HG03280 (cell line): ENCODE data around the gene RPL18A.

Source experiments
- ATAC-seq: cut with Tn5 transposase; IDR thresholded peaks from one replicate; pipeline ENCODE4 v1.9.1; 2021; ENCODE audit warnings: mild to moderate bottlenecking, moderate library complexity; ENCODE audit not compliant: unreplicated experiment

RPL18A gene

DNA sequence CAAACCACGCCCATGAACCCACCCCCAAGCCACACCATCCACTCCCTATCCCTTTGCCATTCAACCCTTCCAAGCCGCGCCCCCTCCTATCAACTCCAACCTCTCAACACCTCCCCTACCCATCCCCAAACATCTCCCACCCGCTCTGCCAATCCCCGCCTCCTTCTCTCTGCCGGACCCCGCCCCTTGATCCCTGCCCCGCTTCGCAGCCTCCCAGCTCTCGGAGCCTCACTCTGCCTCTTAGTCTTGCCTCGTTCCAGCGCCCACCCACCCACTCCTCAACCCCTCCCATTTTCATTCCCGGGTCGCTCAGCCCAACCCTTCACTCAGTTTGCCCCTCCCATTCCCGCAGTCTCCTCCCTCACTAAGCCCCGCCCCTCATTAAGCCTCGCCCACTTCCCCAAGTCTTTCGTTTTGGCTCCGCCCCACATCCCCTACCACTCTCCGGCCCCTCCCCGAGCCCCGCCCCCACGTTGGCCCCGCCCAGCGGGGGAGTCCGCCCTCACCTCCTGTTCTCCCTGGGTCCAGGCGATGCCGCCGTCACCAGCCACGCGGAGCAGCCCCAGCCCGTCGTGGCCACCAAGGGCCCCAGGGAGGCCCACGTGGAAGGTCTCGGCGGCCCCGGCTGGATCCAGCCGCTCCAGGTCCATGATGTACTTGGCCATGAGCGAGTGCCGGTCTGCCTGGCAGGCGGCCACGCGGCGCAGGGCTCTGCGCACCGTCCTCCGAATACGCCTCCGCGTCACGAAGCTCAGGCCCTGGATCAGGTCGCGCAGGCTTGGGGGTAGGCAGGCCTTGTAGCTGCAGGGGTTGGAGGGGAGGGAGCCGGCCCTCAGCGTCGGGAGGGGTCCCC, 17.7 kb upstream of the RPL18A start:
- ATAC-seq: no peak

DNA sequence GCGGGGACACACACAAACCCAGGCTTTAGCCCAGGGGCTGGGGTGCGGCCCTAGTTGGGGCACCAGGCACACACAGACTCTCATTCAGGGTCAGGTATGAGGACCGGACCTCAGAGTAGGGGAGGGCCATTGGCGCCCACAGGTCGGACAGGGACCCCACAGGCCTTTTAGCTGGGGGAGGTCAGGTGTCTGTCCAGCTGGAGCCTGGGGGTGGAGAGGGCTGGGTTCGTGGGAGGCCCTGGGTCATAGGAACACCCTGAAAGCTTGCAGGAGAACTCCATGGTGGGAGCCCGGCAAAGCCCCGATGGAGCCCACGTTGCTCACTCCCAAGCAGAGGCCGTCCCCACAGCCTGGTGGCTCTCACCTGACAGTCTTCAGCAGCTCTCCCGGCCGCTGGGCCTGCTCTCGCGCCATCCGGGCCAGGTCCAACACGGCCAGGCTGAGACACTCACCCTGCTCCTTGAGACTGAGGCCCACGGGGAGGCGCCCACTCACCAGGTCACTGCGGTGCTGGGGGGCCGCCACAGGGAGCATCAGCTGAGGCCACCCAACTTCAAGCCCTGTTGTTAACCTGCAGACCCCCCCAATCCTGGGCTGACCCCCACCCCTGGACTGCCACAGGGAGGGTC, 16.9 kb upstream of the RPL18A start:
- no peak for ATAC-seq

DNA sequence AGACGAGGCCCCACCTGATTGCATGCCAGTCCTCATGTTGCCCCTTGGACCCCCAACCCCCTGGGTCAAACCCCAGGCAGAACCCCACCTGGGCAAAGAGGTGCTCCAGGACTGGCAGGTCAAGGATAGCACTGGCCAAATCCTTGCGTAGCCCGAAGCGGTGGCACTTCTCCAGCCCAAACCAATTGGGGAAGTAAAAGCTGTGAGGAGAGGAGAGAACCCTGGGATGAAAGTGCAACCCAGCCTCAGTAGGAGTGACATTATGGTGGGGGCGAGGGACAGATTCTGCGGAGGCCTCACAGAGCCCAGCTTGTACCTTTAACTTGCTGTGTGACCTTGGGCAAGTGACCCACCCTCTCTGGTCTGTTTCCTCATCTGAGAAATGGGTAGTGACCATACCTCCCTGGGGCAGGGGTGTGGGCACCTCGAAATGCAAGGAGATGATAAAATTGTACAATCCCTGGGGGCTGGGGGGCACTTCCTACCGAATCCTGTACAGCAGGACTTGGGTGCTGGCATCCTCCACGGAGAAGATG, 16.4 kb upstream of the RPL18A start:
- no peak for ATAC-seq

DNA sequence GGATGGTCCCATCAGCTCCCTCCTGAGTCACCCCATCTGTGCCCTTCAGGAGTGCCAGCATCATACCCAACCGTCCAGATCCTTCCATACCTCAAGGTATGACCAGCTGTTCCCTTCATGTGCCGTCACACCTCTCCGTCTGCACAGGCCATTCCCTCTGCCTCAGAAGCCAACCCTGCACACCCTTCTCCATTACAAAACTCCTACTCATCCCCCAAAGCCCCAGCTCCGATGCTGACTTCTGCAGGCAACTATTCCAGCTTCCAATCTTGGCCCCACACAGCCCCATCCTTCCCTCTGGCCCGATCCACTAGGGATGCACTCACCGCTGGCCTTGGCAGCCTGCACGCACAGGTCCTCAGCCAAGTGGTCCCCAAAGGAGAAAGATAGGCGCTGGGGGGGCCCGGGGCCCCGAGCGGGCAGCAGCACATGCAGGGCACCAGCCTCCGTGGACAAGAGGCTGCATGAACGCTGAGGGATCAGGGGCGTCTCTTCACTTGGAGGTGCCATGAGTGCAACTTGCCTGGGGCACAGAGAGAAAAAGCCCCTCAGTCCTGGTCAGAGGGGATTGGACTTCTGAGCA, 15.7 kb upstream of the RPL18A start:
- no peak for ATAC-seq

DNA sequence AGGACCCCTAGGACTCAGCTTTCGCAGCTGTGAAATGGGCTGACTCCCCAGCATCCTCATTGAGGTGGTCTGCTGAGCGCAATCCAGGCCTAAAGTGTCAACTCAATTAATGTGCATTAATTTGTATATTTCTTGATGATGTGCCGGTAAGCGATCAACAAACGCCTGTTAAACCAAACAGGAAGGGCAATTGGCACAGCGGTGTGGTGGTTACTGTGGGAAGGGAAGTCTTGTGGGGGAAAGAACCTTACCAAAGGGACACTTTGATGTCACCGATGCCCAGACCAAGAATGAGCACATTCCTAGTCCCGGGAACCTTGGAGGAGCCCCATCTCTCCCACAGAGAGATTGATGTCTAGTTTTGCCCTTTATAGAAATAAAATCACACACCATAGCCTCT, 13.6 kb upstream of the RPL18A start:
- ATAC-seq: no peak

DNA sequence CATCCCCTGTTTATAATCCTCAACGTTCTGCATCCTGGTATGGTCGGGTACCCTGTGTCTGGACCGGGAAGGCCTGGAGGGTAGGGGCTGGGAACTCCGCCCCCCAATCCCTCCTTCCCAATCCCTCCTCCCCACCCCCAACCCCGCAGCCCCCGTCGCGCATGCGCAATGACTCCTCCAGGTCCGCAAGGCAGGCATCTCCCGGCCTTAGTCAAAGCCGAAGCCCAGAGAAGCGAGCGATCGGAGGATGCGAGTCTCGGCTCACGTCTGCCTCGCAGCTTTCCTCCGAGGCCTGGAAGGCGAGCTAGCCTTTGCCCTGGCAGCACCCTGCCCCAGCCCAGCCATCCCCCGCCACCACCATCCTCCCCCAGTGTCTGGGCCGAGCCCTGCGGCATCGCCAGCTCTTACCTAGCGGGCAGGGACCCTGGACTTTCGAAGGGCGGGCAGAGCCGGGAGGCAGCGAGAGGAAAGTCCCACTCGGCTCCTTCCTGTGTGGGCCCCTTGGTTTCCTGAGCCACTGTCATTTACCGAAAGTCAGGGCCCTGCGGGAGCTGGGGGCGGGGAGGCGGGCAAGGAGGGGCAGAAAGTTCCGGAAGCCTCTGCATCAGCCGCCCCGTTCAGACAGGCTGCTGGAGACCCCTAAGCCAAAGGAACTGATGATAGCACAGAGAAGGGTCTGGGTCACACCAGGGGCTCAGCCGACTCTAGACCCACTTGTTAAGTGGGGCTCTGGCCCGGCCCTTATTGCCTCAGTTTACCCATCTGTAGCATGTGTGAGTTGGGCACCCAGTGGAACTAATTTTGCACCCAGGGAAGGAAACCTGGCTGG, 12.0 kb upstream of the RPL18A start, which contains the start of gene JAK3:
JAK3 (minus strand) TSS at position 445 of the 829 bp plus-strand sequence. CDS start 3,565 bp downstream, outside the sequence.
- ATAC-seq: peak; percentile 61

DNA sequence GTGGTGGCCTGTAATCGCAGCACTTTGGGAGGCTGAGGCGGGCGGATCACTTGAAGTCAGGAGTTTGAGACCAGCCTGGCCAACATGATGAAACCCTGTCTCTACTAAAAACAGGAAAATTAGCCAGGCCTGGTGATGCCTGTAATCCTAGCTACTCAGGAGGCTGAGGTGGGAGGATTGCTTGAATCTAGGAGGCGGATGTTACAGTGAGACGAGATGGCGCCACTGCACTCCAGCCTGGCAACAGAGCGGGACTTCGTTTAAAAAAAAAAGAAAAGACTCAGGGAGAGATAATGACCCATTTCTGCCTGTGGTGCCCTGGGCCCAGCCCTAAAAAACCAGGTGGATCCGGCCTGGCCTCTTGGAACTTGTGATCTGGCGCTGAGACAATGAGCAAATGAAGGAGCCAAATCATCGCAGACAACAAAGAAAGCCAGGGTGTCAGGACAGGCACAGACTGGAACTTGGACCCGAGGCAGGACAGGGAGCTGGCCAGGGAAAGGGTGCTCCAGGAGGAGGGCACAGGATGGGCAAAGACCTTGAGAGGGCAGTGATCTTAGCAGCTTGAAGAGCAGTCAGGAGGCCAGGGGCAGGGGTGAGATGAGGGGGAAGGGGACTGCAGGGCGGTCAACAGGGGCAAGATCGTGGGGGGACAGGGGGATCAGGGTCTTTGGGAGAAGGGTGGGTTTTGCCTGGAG, 11.0 kb upstream of the RPL18A start:
- no peak for ATAC-seq

DNA sequence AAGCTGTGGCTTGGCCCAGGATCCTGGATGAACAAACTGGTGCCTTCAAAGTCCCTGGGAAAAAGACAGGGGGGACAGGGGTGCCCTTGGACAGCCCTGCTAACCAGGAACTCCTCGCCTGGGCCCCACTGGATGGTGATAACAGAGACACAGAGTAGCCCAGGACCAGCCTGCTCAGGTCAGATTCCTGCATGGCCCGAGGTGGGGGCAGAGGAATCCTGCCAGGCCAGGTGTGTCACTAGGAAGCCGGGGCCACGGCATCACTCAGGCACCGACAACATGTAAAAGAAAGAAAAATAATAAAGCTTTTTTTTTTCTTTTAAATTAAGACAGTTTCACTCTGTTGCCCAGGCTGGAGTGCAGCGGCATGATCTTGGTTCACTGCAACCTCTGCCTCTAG, 5.6 kb upstream of the RPL18A start:
- ATAC-seq: no peak

DNA sequence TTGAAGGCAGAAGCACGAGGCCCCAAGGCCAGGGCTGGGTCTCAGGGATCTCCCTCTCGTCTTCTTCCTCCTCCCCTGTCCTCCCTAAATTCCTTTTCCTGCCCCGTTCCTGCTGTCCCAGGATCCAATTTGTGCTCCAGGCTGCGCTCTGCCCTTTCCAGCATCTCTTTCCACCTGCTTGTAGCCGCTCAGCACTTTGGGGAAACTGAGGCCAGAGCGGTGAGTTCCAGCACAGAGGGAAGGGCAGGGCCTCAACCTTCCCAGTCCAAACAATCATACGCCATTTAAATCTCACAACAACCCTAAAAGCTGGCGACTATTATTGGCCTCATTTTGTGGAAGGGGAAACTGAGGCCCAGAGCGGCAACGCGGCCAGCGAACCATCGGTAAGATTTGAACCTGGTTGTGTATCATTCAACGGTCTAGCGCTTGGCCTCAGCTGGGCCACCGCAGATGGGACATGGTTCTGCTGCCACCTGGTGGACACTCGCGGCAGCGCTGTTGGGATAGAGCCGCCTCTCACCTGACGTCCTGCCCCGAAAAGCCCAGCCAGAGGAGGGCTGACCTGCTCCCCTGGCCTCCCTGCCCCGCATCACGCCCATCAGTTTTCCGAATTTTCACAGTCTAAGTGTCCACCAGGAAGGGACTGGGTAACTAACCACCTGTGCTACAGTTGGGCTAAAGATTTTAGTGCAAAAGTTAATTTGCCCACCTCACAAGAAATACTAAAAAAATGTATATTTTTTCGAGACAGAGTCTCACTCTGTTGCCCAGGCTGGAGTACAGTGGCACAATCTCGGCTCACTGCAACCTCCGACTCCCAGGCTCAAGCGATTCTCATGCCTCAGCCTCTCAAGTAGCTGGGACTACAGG, 4.2 kb upstream of the RPL18A start:
- no peak for ATAC-seq

DNA sequence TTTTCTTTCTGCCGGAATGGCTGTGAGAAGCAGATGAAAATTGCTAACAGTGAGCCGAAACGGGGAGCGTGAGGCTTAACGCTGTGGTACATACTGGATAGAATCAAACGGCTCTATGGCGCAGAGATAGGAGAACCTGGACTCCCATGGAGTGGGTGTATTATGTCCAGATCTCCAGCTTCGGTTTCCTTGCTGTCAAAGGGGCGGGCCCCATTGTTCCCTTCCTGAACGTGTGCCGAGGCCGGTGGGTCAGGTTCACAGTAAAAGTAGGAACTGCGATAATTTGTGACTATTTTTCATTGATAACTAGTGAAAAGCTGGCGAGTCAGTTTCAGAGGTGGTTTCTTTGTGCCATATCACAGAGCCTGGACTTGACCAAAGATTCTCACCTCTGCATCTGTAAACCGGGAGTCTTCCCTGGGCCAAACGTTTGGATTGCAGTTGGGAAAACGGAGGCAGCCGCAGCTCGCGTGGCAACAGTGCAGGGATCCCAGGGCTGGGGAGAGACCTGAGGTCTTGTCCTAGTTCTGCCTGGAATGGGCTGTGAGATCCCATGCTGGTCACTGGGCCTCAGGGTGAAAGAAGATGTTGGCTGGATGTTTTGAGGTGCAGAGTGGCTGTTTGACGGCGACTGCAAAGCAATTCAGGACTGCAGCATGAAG, 752 bp downstream of the RPL18A start:
- ATAC-seq: no peak

DNA sequence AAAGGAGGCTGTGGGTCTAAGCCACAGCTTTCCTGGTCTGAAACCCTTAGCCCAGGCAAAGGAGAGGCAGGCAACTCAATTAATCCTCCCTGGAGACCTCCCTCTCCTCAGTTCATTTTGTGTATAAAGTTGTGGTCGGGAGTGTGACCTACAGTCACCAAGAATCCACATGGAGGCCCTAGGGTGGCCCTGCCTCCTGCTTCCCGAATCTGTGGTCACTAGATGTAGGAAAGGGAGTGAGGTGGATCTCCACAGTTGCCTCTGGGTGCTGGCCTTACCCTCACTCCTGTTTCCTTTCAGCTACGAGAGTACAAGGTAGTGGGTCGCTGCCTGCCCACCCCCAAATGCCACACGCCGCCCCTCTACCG, 1.3 kb downstream of the RPL18A start:
- no peak for ATAC-seq

DNA sequence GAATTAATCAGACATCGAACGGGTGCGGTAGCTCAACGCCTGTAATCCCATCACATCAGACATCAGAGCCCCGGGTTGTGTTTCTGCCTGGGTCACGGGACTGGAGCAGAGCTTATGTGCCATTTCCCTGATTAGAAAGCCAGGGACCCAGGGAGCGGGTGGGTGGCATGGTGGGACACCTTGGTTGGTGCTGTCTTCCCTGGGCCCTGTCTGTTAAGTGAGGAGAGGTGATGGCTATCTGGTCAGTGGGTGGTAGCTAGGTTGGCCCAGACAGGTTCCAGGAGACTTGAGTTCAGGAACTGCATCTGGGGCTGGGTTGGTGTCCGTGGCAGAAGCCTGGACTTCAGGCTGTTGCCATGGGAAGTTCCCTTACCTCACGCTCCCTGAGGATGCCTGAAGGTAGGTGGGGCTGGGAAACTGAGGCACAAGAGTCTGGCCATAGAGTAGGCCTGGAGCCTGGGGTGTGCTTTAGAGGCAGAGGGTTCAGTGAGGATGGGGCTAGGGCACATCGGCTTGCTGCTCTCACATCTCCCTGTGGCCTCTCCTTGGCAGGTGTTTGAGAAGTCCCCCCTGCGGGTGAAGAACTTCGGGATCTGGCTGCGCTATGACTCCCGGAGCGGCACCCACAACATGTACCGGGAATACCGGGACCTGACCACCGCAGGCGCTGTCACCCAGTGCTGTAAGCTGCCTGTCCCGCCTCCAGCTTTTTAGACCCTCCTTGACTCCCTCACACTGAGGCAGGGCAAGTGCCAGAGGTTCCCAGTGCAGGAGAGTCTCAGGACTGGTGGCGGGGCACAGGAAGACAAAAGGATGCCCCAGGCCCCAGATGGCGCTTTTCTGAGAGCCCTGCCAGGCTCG, 2.1 kb downstream of the RPL18A start:
- no peak for ATAC-seq

DNA sequence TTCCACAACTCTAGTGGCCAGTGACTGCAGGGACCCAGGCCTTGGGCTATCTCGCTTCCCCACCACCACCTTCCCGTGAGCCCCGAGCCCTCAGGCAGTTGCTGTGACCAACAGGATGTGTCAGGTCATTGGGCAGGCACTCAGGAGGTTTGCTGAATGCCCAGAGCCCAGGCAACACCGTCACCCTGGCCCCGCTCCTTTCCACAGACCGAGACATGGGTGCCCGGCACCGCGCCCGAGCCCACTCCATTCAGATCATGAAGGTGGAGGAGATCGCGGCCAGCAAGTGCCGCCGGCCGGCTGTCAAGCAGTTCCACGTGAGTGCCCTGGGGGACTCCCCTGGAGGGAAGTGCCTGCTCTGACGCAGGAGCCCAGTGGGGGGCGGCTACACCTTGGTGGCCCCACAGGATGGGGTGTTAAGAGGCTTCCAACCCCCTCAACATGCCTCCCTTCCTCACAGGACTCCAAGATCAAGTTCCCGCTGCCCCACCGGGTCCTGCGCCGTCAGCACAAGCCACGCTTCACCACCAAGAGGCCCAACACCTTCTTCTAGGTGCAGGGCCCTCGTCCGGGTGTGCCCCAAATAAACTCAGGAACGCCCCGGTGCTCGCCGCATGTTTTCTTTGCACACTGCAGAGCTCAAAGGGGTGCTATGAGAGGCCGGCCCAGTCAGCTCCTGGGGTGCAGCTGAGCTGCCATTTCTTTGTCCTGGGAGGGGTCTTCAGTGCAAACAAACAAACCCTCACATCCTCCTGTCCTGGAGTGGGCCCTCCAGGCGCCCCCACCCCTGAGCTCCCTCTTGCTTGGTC, 3.2 kb downstream of the RPL18A start:
- ATAC-seq: no peak

DNA sequence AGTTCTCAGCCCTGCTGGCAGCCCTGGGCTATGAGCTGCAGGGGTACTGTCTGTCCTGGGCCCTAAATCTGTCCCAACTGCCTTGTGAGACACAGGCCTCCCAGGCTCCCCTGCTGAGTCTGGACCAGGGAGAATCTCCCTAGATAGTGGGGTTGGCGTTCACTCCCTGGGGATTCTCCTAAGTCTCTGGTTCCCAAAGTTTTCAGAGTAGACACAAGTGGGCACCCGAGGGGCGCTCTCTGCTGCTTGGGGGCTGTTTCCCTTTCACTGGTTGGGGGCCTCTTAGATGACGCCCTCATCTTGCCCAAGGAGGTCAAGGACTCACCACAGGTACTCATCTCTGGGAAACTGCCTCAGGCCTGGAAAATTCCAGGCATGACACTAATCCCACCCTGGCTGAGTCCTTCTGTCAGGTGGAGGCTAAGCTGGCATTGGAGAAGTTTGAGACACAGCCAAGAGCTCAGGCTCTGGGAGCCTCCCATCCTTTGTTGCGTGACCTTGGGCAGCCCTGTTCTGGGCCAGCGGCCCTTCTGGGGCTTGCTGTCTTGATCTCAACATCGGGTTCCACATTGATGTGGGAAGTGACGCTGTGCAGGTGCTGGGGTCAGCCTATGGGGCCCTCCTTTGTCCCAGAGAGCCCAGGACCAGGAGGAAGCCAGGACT, 3.9 kb downstream of the RPL18A start:
- no peak for ATAC-seq

DNA sequence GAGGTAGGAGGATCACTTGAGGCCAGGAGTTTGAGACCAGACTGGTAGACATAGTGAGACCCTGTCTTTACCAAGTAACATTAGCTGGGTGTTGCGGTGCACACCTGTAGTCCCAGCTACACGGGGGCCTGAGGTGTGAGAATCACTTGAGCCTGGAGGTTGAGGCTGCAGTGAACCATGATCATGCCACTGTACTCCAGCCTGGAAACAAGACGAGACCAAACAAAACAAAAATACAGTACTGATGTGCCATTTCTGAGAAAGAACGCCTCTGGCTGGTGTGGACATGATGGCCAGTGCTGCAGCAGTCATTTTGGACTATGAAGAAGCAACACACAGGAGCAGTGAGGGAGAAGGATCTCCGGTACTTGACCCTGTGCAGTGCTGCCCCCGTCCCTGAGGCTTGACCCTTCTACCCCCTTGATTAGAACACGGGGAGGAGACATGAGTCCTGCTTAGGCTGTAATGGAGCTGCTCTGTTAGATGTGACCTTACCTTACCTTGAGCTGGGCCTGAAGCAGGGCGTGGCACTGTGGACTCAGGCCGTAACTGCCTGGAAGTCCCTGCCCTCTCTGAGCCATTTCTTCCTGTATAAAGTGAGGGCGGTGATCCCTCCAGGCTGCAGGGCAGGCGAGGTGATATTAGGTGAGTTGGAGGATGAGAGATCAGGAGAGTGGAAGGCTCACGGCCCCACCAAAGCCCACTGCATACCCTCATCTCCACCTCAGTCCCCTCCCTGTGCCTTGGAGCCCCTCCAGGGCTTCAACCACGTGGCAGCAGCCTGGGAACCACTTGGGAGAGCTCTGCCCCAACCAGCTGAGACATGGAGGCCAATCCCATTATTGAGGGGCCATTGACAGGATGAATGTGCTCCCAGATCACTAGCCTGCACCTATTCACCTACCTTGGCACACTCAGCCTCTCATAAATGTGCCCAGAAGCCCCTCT, 5.9 kb downstream of the RPL18A start:
- ATAC-seq: no peak
